ENCODE data around the gene ENAH.
A peak's percentile ranks its signal among the peaks of the same experiment; 100 is the strongest.
"Not testable (repeated sequence)": the region's sequence is repeated elsewhere in the genome, so short reads cannot be mapped to it uniquely, and the experiment has no call there.

The ENAH gene

DNA sequence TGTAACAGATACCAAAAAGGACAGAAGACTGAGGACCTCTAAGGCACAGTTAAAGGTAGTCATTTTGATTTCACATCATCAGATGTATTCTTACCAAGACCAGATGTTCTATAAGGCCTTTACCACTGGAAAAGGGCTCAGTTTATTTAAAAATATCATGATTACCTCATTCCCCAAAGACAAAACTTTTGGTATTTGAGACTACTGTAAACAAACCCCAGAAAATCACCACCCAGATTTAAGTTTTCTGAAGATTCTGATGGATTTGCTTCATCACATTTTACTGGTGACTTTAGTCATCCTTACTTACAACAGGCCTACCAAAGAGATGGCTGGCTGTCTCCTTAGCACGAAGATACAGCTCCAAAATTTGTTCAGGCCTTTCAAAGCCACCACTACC is 8.3 kb downstream of the ENAH start:
- no peak for DNase-seq (ENCODE audit: low read depth)

DNA sequence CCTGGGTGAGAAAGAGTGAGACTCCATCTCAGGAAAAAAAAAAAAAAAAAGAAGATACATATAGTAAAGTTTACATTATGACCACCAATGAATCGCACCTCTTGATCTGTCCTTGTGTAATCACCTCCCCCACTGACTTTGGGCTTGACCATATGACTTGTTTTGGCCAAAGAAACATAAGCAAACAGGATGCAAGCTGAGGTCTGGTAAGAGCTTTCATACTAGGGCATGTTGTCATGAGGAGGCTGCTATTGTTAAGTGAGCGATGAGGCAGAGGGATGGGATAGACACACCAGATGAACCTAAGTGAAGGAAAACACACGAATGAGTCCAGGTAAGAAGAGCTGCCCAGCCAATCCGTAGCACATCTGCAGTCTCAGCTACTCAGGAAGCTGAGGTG is 10.7 kb downstream of the ENAH start:
- DNase-seq (ENCODE audit: low read depth) = no peak

DNA sequence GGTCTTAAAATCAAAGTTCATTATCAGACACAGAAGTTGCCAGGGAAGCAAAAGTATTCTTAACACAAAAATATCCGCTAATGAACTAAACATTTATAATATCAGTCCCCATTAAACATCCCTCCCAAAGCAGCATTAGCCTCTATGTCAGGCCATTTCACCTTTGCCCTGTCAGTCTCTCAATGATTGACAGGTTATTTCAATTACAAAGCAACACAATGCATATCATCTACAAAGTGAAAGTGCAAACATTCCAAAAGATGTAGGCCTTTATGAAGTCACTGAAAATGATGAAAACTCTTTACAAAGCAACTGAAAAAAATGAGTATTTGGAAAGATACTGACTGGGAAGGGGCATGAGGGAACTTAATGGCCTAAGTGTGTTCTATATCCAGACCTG is 14.1 kb downstream of the ENAH start:
- no peak for DNase-seq (ENCODE audit: low read depth)

DNA sequence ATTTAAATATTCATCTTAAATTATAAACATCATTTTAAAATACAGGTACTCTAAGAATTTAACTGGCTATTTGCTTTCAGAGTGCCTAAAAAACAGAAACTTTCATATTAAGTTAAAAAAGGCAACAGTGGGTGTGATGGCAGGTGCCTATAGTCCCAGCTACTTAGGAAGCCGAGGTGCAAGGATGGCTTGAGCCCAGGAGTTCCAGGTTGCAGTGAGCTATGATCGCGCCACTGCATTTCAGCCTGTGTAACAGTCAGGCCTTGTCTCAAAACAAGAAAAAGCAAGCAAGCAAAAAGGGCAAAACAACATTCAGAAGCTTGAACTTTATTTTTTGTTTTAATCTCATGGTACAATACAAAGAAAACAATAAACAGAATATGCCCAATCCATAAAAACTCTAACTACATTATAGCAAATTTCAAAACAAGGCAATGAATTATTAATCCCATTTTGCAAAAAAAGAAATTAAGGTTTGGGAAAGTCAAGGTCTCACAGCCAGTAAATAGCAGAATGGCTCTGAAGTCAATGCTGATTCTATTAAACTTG is 15.2 kb downstream of the ENAH start:
- DNase-seq (ENCODE audit: low read depth) = no peak

DNA sequence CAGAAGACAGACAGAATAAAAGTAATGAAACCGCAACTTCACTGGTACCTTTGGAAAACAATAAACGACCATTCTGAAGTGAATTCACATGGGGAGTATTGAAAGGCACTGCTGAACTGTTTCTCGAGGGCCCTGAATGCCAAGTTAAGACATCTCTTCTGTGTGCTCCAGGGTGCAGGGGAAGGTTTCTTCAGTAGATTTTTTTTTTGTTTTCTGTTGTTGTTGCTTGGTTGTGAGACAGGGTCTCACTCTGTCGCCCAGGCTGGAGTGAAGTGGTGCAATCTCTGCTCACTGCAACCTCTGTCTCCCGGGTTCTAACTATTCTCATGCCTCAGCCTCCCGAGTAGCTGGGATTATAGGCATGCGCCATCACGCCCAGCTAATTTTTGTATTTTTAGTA is 15.9 kb downstream of the ENAH start:
- DNase-seq (ENCODE audit: low read depth) = not testable (repeated sequence)

DNA sequence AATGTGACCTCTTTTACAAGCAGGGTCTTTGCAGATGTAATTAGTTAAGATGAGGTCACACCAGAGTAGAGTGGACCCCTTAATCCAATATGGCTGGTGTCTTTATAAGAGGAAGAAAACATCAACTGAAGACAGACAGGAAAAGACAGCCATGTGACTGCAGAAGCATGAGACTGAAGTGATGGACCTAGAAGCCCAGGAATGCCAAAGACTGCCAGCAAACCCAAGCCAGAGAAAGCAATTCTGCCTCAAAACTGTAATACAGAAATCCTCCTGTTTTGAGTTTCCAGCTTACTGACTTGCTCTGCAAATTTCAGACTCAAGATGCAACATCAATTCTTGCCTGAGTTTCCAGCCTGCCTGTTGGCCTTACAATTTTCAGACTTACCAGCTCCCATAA is 17.3 kb downstream of the ENAH start:
- no peak for DNase-seq (ENCODE audit: low read depth)

DNA sequence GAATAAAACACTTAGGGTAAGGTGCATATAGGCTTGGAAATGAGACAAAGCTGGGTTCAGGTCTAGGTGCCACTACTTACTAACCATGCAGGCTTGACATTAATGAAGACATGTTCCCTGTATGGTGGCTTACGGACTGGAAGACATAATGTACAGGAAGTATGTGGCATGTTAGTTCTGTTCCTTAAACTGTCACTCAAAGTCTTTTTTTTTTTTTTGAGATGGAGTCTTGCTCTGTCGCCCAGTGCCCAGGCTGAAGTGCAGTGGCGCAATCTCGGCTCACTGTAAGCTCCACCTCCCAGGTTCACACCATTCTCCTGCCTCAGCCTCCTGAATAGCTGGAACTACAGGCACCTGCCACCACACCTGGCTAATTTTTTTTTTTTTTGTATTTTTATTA is 20.1 kb downstream of the ENAH start:
- not testable (repeated sequence) for DNase-seq (ENCODE audit: low read depth)

DNA sequence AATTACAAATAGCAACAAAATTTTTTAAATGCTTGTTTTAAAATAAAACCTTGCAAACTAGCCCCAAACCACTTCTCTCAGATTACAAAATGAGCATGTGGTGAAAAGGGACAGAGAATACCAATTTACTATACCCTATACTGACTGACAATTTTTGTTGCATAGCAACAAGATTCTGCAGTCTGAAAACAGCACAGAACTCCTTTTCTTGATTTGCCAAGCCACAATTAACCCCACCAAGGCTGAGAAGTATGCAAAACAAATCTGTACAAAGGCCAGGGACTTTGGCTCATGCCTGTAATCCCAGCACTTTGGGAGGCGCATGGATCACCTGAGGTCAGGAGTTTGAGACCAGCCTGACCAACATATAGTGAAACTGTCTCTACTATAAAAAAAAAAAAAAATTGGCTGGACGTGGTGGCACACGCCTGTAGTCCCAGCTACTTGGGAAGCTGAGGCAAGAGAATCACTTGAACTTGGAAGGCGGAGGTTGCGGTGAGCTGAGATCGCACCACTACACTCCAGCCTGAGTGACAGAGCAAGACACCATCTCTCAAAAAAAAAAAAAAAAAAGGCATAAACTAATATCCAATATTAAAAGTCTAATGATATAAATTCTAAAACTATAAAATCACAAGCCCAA is 21.8 kb downstream of the ENAH start:
- no peak for DNase-seq (ENCODE audit: low read depth)

DNA sequence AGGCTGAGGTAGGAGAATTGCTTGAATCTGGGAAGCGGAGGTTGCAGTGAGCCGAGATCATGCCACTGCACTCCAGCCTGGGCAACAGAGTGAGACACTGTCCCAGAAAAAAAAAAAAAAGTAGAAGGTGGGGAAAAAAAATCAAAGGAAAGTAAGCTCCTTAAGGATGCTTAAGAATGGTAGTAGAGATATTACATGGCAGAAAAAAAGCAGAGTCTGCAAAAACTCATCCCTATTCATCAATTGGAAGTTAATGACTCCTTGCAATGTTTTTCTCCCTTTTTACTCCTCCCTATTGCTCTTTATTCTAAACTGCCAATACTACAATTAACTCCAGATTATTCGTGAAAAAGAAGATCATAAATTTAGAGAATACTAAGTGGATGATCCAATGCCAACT is 23.4 kb downstream of the ENAH start:
- DNase-seq (ENCODE audit: low read depth) = no peak

DNA sequence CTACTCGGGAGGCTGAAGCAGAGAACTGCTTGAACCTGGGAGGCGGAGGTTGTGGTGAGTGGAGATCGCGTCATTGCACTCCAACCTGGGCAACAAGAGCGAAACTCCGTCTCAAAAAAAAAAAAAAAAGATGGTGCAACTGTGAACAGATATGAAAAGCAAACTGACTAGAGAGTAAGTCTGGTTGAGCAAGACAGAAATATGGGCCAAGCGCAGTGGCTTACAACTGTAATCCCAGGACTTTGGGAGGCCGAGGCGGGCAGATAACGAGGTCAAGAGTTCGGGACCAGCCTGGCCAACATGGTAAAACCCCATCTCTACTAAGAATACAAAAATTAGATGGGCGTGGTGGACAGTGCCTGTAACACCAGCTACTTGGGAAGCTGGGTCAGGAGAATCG is 24.1 kb downstream of the ENAH start:
- not testable (repeated sequence) for DNase-seq (ENCODE audit: low read depth)

DNA sequence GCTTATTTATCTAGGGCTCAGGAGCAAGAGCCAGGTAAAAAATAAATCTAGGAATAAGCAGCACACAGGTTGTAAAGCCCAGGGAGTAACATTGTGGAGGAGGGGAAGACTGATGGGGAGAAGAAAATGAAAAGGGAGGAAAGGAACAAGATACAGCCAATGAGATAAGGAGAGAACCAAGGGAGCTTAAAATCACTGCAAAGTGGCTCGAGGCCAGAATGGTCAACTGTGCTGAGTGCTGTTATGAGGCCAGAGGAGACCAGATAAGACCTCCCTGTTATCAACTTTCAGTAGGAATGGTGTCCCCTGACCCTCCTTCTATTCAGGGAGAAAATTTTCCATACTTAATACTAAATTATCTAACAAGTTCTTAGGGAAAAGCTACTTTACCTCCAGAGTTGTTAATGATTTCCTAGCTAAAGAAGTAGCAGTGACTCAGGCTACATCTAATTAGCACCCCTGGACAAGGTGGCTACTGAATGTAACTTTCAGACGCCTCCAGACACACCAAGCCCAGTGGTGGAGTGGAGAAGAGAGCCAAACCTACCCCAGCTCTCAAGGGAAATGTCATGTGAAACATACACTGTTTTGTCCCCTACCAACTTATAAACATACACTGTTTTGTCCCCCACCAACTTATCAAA is 25.5 kb downstream of the ENAH start:
- DNase-seq (ENCODE audit: low read depth) = no peak

DNA sequence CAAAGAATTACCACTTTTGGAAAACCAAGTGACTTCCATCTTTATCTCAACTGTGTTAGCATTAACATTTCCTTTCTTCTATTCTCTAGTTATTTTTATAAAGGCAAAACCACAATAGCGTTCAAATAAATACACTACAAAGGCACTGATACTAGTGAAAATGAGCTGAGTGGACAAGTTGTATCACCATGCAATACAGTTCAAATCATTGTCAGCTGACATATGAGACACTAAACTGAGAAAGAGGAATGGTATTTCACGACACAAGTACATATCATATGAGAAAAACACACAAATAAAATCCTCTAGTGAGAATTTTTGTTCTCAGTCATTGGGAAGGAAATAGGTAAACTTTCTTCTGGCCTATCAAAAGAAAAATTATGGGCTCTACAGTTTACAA is 26.2 kb downstream of the ENAH start:
- DNase-seq (ENCODE audit: low read depth) = no peak

DNA sequence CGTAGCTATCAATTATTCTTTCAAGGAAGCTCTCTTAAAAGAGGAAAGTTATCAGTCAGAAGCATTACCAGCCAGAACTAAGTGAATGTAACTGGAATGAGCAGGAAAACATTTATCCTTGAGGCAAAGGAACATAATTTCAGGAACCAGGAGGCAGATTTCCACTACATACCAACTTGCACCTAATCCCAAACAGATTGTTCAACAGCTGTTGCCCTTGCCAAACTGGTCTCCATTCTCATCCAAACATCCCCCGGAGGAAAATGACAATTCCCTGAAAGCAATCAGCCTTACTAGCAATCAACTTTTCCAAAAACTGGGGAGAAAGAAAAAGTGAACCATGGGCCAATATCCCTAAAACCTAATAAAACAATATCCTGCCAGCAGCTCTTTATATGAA is 35.0 kb downstream of the ENAH start:
- no peak for DNase-seq (ENCODE audit: low read depth)

DNA sequence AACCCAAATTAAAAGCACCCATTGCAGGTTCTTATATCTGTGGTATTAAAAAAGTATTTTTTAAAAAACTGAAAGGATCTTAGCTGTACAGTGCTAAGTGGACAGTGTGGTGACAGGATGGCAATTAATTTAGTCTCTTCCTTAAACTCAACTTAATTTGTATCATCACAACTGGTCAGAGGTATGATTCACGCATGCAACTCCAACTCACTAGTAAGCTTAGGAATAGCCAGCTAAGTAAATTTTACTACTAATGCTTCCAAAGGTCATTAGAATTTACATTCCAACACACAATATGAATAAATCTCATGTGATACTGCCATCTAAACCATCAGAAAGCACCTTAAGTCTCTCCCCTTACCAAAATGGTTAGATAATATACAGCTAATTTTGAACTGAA is 35.4 kb downstream of the ENAH start:
- DNase-seq (ENCODE audit: low read depth) = no peak

DNA sequence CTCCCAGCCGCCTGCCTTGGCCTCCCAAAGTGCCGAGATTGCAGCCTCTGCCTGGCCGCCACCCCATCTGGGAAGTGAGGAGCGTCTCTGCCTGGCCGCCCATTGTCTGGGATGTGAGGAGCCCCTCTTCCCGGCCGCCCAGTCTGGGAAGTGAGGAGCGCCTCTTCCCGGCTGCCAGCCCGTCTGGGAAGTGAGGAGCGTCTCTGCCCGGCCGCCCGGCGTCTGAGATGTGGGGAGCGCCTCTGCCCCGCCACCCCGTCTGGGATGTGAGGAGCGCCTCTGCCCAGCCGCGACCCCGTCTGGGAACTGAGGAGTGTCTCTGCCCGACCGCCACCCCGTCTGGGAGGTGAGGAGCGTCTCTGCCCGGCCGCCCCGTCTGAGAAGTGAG is 37.5 kb downstream of the ENAH start:
- DNase-seq (ENCODE audit: low read depth) = not testable (repeated sequence)

DNA sequence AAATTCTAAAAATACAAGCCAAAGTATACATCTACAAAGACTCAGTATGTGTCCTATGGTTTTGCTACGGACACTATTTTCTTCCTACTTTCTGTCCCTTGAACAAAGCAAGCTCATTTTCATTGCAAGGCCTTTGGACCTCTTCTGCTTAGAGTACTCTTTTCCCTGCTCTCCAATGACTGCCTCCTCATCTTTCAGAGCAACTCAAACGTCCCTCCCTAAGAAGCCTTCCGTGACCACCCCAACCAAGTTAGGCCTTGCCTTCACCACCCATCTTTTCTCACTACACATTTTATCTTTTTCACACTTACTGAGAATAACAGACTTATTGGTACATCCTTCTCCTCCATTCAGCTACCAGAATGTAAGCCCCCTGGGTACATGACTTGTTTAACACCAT is 39.9 kb downstream of the ENAH start:
- no peak for DNase-seq (ENCODE audit: low read depth)

DNA sequence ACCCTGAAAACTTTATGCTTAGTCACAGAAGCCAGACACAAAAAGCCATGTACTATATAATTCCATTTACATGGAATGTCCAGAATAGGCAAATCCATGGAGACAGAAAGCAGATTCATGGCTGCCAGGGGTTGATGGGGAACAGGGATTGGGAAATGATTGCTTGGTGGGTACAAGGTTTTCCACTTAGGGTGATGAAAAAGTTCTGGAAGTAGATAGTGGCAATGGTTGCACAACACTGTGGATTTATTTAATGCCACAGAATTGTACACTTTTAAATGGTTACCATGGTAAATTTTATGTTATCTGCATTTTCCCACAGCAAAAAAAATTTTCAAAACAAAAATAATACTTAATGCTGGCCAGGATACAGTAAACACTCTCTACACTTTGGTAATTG is 40.6 kb downstream of the ENAH start:
- DNase-seq (ENCODE audit: low read depth) = no peak

DNA sequence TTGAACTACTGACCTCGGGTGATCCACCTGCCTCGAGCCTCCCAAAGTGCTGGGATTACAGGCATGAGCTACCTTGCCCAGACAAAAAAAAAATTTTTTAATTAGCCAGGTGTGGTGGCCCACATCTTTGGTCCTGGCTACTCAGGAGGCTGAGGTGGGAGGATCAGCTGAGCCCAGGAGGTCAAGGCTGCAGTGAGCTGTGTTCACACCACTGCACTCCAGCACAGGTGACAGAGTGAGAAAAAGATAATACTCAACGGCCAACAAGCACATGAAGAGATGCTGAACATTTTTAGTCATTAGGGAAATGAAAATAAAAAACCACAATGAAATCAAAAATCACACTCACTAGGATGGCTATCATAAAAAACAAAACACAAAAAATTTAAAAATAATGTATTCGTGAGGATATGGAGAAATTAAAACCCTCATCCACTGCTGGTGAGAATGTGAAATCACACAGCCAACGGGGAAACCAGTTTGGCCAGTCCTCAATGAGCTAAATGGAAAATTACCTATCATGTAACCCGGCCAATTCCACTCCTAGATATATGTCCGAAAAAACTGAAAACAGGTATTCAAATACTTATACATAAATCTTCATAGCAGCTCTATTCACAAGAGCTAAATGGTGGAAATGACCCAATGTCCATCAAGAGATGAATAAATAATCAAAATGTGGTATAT is 41.2 kb downstream of the ENAH start:
- no peak for DNase-seq (ENCODE audit: low read depth)

DNA sequence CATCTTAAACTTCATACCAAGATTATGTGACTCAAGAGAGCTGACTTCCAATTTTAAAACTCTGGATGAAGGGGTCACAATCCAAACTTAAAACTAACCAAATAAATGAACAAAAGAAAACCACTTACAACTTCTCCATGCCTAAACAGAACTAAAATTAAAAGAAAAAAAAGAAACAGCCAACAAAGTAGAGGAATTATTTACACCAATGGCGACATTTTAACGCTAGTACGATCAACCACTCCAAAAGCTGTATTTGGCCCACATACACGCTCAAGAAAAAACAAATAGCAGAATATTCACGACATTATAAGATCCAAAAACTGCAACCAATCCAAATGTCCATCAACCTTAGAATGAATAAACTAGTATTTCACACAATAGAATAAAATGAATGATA is 42.4 kb downstream of the ENAH start:
- no peak for DNase-seq (ENCODE audit: low read depth)

DNA sequence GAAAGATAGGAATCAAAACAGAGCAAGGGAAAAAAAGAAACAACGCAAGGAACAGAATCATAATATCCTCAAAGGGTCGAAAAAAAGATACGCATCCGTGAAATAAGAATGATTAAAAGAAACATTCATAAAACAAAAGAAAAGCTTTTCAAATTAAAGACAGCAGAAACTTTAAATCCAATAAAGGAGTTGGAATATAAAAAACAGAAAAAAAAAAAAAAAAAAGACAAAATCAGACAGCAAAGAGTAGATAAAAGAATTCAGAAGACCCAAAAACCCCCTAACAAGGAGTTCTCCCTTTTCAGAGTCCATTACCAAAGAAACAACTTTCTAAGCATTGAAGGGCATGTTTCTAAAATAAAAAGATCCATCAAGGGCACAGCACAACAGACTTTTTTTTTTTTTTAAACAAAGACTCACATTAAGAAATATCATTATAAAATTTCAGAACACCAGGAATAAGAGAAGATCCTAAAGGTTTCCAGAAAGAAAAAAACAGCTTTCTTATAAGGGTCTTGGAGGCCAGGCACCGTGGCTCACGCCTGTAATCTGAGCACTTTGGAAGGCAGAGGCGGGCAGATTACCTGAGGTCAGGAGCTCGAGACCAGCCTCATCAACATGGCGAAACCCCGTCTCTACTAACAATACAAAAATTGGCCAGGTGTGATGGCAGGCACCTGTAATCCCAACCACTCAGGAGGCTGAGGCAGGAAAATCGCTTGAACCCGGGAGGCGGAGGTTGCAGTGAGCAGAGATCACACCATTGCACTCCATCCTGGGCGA is 44.7 kb downstream of the ENAH start:
- no peak for DNase-seq (ENCODE audit: low read depth)

DNA sequence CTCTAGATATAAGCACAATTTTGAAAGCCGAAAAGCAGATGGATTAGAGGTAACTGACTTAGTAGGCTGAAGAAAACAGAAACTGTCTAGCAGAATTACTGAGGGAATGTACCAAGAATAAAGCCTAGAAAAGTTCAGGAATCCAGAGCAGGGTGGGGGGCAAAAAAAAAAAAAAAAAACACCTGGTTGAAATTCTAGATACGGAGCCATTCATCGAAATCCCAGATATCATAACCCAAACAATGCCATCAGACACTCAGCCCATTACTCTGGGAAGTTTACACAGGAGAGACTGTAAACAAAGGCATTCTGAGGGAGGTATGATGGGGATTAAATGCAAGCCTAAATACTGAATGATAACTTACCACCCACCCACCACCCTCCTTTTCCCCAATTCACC is 45.6 kb downstream of the ENAH start:
- DNase-seq (ENCODE audit: low read depth) = no peak

DNA sequence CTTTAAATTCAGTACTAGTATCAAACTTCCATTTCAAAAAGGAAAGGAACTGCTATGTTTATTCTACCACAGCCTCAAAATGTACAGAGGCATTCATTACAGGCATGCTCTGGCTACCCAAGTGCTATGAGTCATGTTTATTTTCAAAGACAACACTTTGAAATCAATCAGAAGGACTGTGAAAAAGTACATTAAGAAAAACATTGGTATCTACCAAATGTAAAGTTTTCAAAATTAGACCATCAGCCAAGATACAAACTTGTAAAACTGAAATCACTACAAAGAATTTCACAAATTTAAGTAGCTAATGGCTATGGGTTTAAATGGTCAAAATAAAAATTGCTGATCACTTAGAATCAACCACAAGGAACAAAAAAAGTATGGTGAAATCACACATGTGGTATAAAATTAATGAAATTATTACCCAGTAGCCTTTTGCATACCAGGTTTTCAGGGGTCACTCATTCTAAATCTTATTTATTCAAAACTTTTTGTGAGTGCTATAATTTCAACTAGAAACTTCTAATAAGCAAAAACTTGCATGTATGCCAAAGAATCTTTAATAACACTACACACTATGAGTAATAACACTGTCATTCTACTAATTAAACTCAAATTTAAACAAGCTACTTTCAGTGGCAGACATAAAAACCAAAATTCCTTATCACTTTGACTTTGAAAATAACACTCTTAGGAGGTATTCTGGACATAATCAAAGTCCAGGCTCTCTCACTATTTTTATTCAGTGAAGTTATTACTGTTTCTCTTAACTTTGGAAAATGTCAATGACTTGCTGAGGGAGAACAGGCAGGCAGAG is 49.2 kb downstream of the ENAH start:
- peak; percentile 32 for DNase-seq (ENCODE audit: low read depth)

All from HS-5 (cell line).